Peyer's patch (tissue), 4 donors: ENCODE measurements around the gene NLRP14.

Experiments
- POLR2A ChIP-seq, 2 donors: fragments of 450-650 bp; IDR thresholded peaks; one replicate each; pipeline ENCODE4 v1.5.1; 2017; ENCODE audit warnings: antibody characterized with exemption in 2 of 2, mild to moderate bottlenecking in 2 of 2, moderate library complexity in 2 of 2
- TF ChIP-seq, protein P1 (sequence below), 6 experiments: fragments of 450-650 bp in 4 of 6; fragments of 200-600 bp in 2 of 6; sonication (generic) in 1 of 6; IDR thresholded peaks; one replicate each; pipeline ENCODE4 v1.5.1; 2017 to 2019; ENCODE audit warnings: antibody characterized with exemption in 6 of 6, mild to moderate bottlenecking in 3 of 6, moderate library complexity in 1 of 6

DNA sequence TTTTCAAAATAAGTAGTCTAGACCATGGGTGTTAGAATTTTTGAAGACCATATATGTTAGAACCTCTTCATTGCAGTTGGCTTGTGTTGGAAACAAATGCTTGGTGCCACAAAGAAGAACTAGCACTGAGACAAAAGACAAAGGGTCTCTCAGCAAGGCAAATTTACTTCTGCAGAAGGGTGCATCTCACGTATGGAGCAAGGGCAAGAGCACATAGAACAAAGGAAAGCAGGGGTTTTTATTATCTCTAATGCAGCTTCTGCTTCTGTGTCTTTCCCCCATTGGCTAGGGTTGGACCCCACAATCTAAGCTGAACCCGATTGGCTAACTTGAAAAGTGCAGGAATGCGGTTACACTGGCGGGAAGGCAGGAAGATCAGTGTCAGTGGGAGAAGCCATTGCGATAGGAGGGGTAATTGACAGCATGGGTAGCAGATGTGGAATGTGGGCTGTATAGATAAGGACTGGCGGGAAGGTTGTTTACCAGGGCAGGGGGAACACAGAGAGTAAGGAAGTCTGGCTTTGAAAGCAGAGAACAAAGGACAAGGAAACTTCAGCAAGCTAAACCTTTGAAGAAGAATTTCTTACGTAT is 59.4 kb downstream of the NLRP14 start:
- TF ChIP-seq, protein P1, sequence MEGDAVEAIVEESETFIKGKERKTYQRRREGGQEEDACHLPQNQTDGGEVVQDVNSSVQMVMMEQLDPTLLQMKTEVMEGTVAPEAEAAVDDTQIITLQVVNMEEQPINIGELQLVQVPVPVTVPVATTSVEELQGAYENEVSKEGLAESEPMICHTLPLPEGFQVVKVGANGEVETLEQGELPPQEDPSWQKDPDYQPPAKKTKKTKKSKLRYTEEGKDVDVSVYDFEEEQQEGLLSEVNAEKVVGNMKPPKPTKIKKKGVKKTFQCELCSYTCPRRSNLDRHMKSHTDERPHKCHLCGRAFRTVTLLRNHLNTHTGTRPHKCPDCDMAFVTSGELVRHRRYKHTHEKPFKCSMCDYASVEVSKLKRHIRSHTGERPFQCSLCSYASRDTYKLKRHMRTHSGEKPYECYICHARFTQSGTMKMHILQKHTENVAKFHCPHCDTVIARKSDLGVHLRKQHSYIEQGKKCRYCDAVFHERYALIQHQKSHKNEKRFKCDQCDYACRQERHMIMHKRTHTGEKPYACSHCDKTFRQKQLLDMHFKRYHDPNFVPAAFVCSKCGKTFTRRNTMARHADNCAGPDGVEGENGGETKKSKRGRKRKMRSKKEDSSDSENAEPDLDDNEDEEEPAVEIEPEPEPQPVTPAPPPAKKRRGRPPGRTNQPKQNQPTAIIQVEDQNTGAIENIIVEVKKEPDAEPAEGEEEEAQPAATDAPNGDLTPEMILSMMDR (IDR thresholded peaks at IDR 0.05) = no peak
- TF ChIP-seq POLR2A (IDR thresholded peaks at IDR 0.05) = no peak
